GM23338 (cell line): Measurements from ENCODE around the gene TMEM123. TPM values are rescaled to one million over a fixed set of nuclear protein-coding genes. Genes with fewer than 3 reads are reported as not detected.

Experiments used
- ATAC-seq: fragments of 200-7000 bp; cut with Tn5 transposase; 3 replicates; pipeline ENCODE4 v1.9.1; 2020
- DNase-seq: peaks from one replicate; pipeline ENCODE4 v3.0.0-alpha.2; 2015; ENCODE audit warnings: low spot score
- H2AFZ ChIP-seq: fragments of 200-600 bp; sonication (generic); 2 replicates; pipeline ENCODE4 v1.8.0; 2016; ENCODE audit warnings: antibody characterized with exemption, mild to moderate bottlenecking, moderate library complexity
- H3F3A ChIP-seq: fragments of 200-600 bp; sonication (generic); replicated peaks from 2 replicates; pipeline ENCODE4 v1.8.0; 2017; ENCODE audit warnings: antibody characterized with exemption, mixed run types, low read depth
- H3K27ac ChIP-seq: fragments of 200-600 bp; sonication (generic); 2 replicates; pipeline ENCODE4 v1.6.1; 2016; ENCODE audit warnings: low read depth
- H3K27me3 ChIP-seq: fragments of 200-600 bp; sonication (generic); 2 replicates; pipeline ENCODE4 v1.8.0; 2016; ENCODE audit warnings: mild to moderate bottlenecking, mixed run types, moderate library complexity; ENCODE audit not compliant: insufficient read depth
- H3K36me3 ChIP-seq: fragments of 200-600 bp; sonication (generic); 2 replicates; pipeline ENCODE4 v1.8.0; 2016; ENCODE audit warnings: mild to moderate bottlenecking; ENCODE audit not compliant: insufficient read depth
- H3K4me1 ChIP-seq: fragments of 200-600 bp; sonication (generic); 2 replicates; pipeline ENCODE4 v1.8.0; 2016; ENCODE audit warnings: mild to moderate bottlenecking, moderate library complexity; ENCODE audit not compliant: insufficient read depth
- H3K4me2 ChIP-seq: fragments of 200-600 bp; sonication (generic); 2 replicates; pipeline ENCODE4 v1.7.1; 2017; ENCODE audit warnings: mixed run types
- H3K4me3 ChIP-seq: fragments of 200-600 bp; sonication (generic); 2 replicates; pipeline ENCODE4 v1.6.1; 2016; ENCODE audit warnings: mixed run types
- H3K79me2 ChIP-seq: fragments of 200-600 bp; sonication (generic); replicated peaks from 2 replicates; pipeline ENCODE4 v1.8.0; 2017; ENCODE audit warnings: mild to moderate bottlenecking; ENCODE audit not compliant: insufficient read depth
- H3K9me2 ChIP-seq: fragments of 200-600 bp; sonication (generic); 2 replicates; pipeline ENCODE4 v1.8.0; 2017; ENCODE audit not compliant: insufficient read depth
- H4K20me1 ChIP-seq: fragments of 200-600 bp; sonication (generic); replicated peaks from 2 replicates; pipeline ENCODE4 v1.8.0; 2017; ENCODE audit warnings: mild to moderate bottlenecking; ENCODE audit not compliant: insufficient read depth
- H3K27ac Mint-ChIP-seq: 2 replicates; pipeline ENCODE4 v1.8.0; 2020; ENCODE audit warnings: inconsistent platforms, mild to moderate bottlenecking, moderate library complexity, mixed read lengths
- H3K27me3 Mint-ChIP-seq: 3 replicates; pipeline ENCODE4 v1.8.0; 2022; ENCODE audit warnings: low read depth, mild to moderate bottlenecking, moderate library complexity, mixed read lengths, inconsistent platforms; ENCODE audit not compliant: insufficient read depth, poor library complexity
- H3K36me3 Mint-ChIP-seq: 3 replicates; pipeline ENCODE4 v1.8.0; 2021; ENCODE audit warnings: low read depth, mild to moderate bottlenecking, inconsistent platforms, moderate library complexity, mixed read lengths
- H3K4me1 Mint-ChIP-seq: 3 replicates; pipeline ENCODE4 v1.8.0; 2020; ENCODE audit warnings: mild to moderate bottlenecking, inconsistent platforms, mixed read lengths
- H3K4me3 Mint-ChIP-seq: 3 replicates; pipeline ENCODE4 v1.8.0; 2021; ENCODE audit warnings: moderate library complexity, mild to moderate bottlenecking, inconsistent platforms, mixed read lengths
- H3K9me3 Mint-ChIP-seq: 3 replicates; pipeline ENCODE4 v1.8.0; 2020; ENCODE audit warnings: moderate library complexity, mild to moderate bottlenecking, inconsistent platforms, mixed read lengths
- ETS1 ChIP-seq: IDR thresholded peaks from 2 replicates; pipeline ENCODE4 v1.6.1; 2016; ENCODE audit warnings: antibody characterized with exemption
- EZH2 ChIP-seq: fragments of 200-600 bp; sonication (generic); IDR thresholded peaks from one replicate; pipeline ENCODE4 v1.8.0; 2017; ENCODE audit warnings: antibody characterized with exemption, mild to moderate bottlenecking, low read depth; ENCODE audit not compliant: unreplicated experiment
- JUNB ChIP-seq: IDR thresholded peaks from one replicate; pipeline ENCODE4 v1.6.1; 2016; ENCODE audit warnings: antibody characterized with exemption; ENCODE audit not compliant: unreplicated experiment
- NANOG ChIP-seq: IDR thresholded peaks from 2 replicates; pipeline ENCODE4 v1.6.1; 2016; ENCODE audit warnings: antibody characterized with exemption, borderline replicate concordance
- POLR2AphosphoS5 ChIP-seq: IDR thresholded peaks from 2 replicates; pipeline ENCODE4 v1.6.1; 2016; ENCODE audit warnings: antibody characterized with exemption, low read depth
- ZNF331 ChIP-seq: fragments of 250-450 bp; sonication (Bioruptor Pico); IDR thresholded peaks from 2 replicates; pipeline ENCODE4 v1.5.0; 2020; ENCODE audit warnings: low read depth, mild to moderate bottlenecking, moderate library complexity
- ZNF462 ChIP-seq: fragments of 250-450 bp; sonication (Bioruptor Pico); IDR thresholded peaks from 2 replicates; pipeline ENCODE4 v1.5.0; 2020; ENCODE audit warnings: mild to moderate bottlenecking, moderate library complexity
- polyA plus RNA-seq: library from polyadenylated mRNA; unstranded; fragments of >200 nt; fragmentation: Nextera tagmentation; extraction: Ambion mirVana; gene quantifications from 2 replicates; pipeline ENCODE4 v1.2.1, GENCODE V29; 2016
- total RNA-seq: library from RNA; depleted of rRNA; stranded (reverse); fragments of >200 nt; shearing (Covaris generic); gene quantifications from 2 replicates; pipeline ENCODE4 v1.2.3, GENCODE V29; 2014
- TF ChIP-seq, protein P1 (sequence below), 2 experiments: fragments of 200-600 bp in 1 of 2; sonication (generic) in 1 of 2; conservative IDR thresholded peaks; 2 replicates each; pipeline versions ENCODE4 v1.5.1 to v1.6.1; 2016 to 2017; ENCODE audit warnings: antibody characterized with exemption in 2 of 2, low read depth in 2 of 2, mild to moderate bottlenecking in 2 of 2, moderate library complexity in 1 of 2

Gene TMEM123
- total and polyA plus RNA-seq, 2 experiments from 2014 or later, result 44.1 to 61.0 TPM

DNA sequence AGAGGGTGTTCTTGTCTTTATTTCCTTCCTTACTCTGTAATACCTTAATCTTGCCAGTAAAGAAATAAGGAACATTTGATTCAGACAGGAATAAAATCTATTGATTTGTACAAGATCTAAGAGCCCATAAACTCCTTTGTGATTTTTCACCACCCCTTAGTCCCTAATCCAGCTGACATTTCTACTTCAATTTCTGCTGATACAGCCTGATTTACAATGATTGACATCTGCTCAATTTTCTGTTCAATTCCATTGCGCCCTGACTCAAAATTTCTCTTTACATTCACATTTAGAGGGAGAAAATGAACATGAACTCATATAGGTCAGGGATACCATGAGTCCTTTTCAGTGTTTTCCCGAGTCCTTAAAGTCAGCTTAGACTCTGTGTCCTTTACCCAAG is 27.2 kb upstream of the TMEM123 start:
- Mint-ChIP-seq H3K4me1 (peaks cover 19% of the 10 kb centered on the region), H3K9me3 (no peaks in the 10 kb centered on the region), H3K27ac (no peak overlapping the region), H3K4me3 (no peak overlapping the region), H3K27me3 (no peaks in the 10 kb centered on the region), H3K36me3 (no peaks in the 10 kb centered on the region)
- H3F3A ChIP-seq, result no peaks in the 10 kb centered on the region
- H3K27ac ChIP-seq, result no peak overlapping the region
- peaks cover 14% of the 10 kb centered on the region; the same call in 1 of the 2 replicates for H3K4me1 ChIP-seq
- H4K20me1 ChIP-seq, result no peaks in the 10 kb centered on the region
- no peaks in the 10 kb centered on the region for H3K9me2 ChIP-seq
- H3K79me2 ChIP-seq, result no peaks in the 10 kb centered on the region
- no peak overlapping the region for H3K4me3 ChIP-seq
- TF ChIP-seq, protein P1, sequence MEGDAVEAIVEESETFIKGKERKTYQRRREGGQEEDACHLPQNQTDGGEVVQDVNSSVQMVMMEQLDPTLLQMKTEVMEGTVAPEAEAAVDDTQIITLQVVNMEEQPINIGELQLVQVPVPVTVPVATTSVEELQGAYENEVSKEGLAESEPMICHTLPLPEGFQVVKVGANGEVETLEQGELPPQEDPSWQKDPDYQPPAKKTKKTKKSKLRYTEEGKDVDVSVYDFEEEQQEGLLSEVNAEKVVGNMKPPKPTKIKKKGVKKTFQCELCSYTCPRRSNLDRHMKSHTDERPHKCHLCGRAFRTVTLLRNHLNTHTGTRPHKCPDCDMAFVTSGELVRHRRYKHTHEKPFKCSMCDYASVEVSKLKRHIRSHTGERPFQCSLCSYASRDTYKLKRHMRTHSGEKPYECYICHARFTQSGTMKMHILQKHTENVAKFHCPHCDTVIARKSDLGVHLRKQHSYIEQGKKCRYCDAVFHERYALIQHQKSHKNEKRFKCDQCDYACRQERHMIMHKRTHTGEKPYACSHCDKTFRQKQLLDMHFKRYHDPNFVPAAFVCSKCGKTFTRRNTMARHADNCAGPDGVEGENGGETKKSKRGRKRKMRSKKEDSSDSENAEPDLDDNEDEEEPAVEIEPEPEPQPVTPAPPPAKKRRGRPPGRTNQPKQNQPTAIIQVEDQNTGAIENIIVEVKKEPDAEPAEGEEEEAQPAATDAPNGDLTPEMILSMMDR (conservative IDR thresholded peaks at IDR 0.05; ENCODE audit: low read depth in 2 of 2), result no peak
- TF ChIP-seq JUNB (no peak), POLR2AphosphoS5 (no peak), ETS1 (no peak), NANOG (no peak), ZNF331 (CRISPR knock-in tag) (no peak), EZH2 (no peak), ZNF462 (CRISPR knock-in tag) (no peak)
- no peaks in the 10 kb centered on the region for H3K36me3 ChIP-seq
- H3K27me3 ChIP-seq, result no peaks in the 10 kb centered on the region
- H3K4me2 ChIP-seq, result no peak overlapping the region
- DNase-seq, result no peak
- ATAC-seq, result no peak
- no peak overlapping the region for H2AFZ ChIP-seq
